ENCODE measurements around the gene FADS1. TPM values are rescaled to one million over a fixed set of nuclear protein-coding genes. Genes with fewer than 3 reads are reported as not detected.
A peak's percentile ranks its signal among the peaks of the same experiment; 100 is the strongest.

Gene FADS1
- total and polyA plus RNA-seq, 3 donors from 2014 or later, result 21.1 to 39.8 (median 24.5) TPM

DNA sequence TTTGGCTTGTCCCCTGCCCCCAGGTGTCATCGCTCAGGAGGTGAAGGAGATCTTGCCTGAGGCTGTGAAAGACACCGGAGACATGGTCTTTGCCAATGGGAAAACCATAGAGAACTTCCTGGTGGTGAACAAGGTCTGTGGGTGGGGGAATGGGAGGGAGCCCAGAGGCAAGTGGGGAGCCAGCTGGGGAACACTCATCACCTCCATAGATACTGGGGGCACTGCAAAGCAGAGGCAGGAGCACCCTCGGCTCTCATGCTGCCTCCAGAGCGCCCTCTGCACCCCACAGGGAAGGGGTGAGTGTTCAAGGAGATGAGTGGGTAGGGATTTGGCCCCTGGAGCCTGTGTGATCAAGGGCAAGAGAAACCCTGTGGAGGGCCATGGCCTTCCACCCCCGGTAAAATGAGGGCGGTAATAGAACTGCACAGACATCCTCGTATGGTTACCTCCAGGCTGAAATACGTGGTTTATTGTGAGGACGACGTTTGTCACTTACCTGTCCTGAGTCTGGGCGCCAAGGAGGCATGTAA, 38.4 kb downstream of the FADS1 start:
- Histone ChIP-seq H3K27ac (no peak overlapping the region), H3K4me1 (peaks cover 18% of the 10 kb centered on the region), H3K9me3 (no peaks in the 10 kb centered on the region), H3K27me3 (no peaks in the 10 kb centered on the region), H3K4me3 (no peak overlapping the region), H3K36me3 (ENCODE audit: low read depth, missing control alignments) (no peaks in the 10 kb centered on the region)
- no peak for DNase-seq
- intact Hi-C loops (cut with DNase I; ENCODE audit: low total_unique reads), result no loop called here
- 84 to 94% methylated on average over 2 to 11 of the region's 11 CpGs for WGBS, 2 donors
- TF ChIP-seq POLR2A (IDR thresholded peaks at IDR 0.05), result no peak
- TF ChIP-seq, protein P1, sequence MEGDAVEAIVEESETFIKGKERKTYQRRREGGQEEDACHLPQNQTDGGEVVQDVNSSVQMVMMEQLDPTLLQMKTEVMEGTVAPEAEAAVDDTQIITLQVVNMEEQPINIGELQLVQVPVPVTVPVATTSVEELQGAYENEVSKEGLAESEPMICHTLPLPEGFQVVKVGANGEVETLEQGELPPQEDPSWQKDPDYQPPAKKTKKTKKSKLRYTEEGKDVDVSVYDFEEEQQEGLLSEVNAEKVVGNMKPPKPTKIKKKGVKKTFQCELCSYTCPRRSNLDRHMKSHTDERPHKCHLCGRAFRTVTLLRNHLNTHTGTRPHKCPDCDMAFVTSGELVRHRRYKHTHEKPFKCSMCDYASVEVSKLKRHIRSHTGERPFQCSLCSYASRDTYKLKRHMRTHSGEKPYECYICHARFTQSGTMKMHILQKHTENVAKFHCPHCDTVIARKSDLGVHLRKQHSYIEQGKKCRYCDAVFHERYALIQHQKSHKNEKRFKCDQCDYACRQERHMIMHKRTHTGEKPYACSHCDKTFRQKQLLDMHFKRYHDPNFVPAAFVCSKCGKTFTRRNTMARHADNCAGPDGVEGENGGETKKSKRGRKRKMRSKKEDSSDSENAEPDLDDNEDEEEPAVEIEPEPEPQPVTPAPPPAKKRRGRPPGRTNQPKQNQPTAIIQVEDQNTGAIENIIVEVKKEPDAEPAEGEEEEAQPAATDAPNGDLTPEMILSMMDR (IDR thresholded peaks at IDR 0.05), result no peak

DNA sequence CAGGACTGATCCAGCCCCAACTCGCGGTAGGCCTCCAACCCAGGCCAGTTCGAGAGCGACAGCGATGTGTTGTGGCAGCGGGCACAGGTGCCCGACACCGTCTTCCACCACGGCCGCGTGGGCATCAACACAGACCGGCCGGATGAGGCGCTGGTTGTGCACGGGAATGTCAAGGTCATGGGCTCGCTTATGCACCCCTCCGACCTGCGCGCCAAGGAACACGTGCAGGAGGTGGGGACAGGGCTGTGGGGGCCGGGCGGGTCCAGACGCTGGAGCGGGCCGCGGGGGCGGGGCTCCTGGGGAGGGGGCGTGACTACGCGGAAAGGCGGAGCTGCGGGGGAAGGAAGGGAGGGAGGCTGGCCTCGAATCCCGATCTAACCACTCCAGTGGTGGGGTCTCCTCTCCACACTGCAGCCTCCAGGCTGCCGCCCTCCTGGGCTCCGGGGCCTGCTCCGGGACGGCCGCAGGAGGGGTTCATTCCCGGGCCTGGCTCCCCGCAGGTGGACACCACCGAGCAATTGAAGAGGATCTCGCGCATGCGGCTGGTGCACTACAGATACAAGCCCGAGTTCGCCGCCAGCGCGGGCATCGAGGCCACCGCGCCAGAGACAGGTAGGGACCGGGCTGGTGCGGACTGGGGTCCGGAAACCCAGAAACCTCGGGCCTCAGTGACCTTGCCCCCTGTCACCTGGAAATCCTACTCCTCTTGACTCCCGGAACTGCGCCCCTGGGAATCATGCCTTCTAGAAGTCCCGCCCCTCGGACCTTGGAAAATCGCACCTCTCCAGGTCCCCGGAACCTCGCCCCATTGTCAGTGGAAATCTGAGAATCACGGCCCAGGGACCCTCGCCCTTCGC, 39.3 kb downstream of the FADS1 start:
- no peaks in the 10 kb centered on the region for H3K9me3 ChIP-seq
- peak overlapping the region; percentile 12 to 34 for H3K4me3 ChIP-seq
- no peaks in the 10 kb centered on the region for H3K27me3 ChIP-seq
- no peaks in the 10 kb centered on the region for H3K36me3 ChIP-seq (ENCODE audit: low read depth, missing control alignments)
- intact Hi-C loops (cut with DNase I; ENCODE audit: low total_unique reads), result no loop called here
- TF ChIP-seq POLR2A (IDR thresholded peaks at IDR 0.05), result no peak
- TF ChIP-seq, protein P1 (IDR thresholded peaks at IDR 0.05), result no peak
- peak; percentile 82 for DNase-seq
- H3K4me1 ChIP-seq, result peaks cover 18% of the 10 kb centered on the region
- H3K27ac ChIP-seq, result peak overlapping the region in 1 of 2 donors; percentile 64
- 32 to 77% methylated on average over 11 to 62 of the region's 67 CpGs for WGBS, 2 donors

GRCh38 chr11:61776561-61777075, 40.2 kb downstream of the FADS1 start:
- intact Hi-C loops (cut with DNase I; ENCODE audit: low total_unique reads), result no loop called here
- Histone ChIP-seq H3K4me3 (no peak overlapping the region), H3K27me3 (no peaks in the 10 kb centered on the region), H3K9me3 (no peaks in the 10 kb centered on the region), H3K36me3 (ENCODE audit: low read depth, missing control alignments) (no peaks in the 10 kb centered on the region), H3K27ac (peak overlapping the region in 1 of 2 donors; percentile 64), H3K4me1 (peaks cover 18% of the 10 kb centered on the region)
- 46% methylated on average over 5 to 8 of the region's 9 CpGs for WGBS, 2 donors
- DNase-seq, result peak; percentile 80
- no peak for TF ChIP-seq POLR2A (IDR thresholded peaks at IDR 0.05)
- TF ChIP-seq, protein P1 (IDR thresholded peaks at IDR 0.05), result peak; percentile 52 to 69 (median 64)

GRCh38 chr11:61775606-61776554, 40.9 kb downstream of the FADS1 start:
- DNase-seq, result no peak
- Histone ChIP-seq H3K27me3 (no peaks in the 10 kb centered on the region), H3K4me1 (peaks cover 18% of the 10 kb centered on the region), H3K27ac (no peak overlapping the region), H3K9me3 (no peaks in the 10 kb centered on the region), H3K4me3 (no peak overlapping the region), H3K36me3 (ENCODE audit: low read depth, missing control alignments) (no peaks in the 10 kb centered on the region)
- TF ChIP-seq, protein P1 (IDR thresholded peaks at IDR 0.05), result no peak
- TF ChIP-seq POLR2A (IDR thresholded peaks at IDR 0.05), result no peak
- 80 to 89% methylated on average over 15 to 20 of the region's 20 CpGs for WGBS, 2 donors
- intact Hi-C loops (cut with DNase I; ENCODE audit: low total_unique reads), result no loop called here

All from testis (tissue), 3 donors.